K562 (cell line): ENCODE measurements around the gene EIF5A2. TPM values are rescaled to one million over a fixed set of nuclear protein-coding genes. Genes with fewer than 3 reads are reported as not detected.

Experiments used
- CREB1 ChIP-seq, 2 experiments: sonication (generic) in 1 of 2; formaldehyde crosslinking in 1 of 2; IDR thresholded peaks; 2 replicates each; pipeline versions ENCODE4 v1.6.1 to v1.8.0; 2012 to 2022; ENCODE audit warnings: inconsistent platforms in 1 of 2, mild to moderate bottlenecking in 1 of 2, missing genetic modification reagents in 1 of 2, moderate library complexity in 1 of 2
- FOXA3 ChIP-seq, 2 experiments: fragments of 450-650 bp in 1 of 2; sonication (generic) in 1 of 2; formaldehyde crosslinking; IDR thresholded peaks in 1 of 2; conservative IDR thresholded peaks in 1 of 2; 2 replicates each; pipeline versions ENCODE4 v1.4.0 to v1.8.0; 2020 to 2022; ENCODE audit warnings: mild to moderate bottlenecking in 2 of 2, missing genetic modification reagents in 1 of 2
- GABPB1 ChIP-seq: sonication (generic); formaldehyde crosslinking; IDR thresholded peaks from 2 replicates; pipeline ENCODE4 v1.8.0; 2022; ENCODE audit warnings: mild to moderate bottlenecking, missing genetic modification reagents
- GABPB2 ChIP-seq: fragments of 250-450 bp; sonication (Bioruptor Pico); conservative IDR thresholded peaks from 2 replicates; pipeline ENCODE4 v1.5.1; 2021; ENCODE audit warnings: mild to moderate bottlenecking
- IFI16 ChIP-seq: fragments of 250-450 bp; sonication (Bioruptor Pico); IDR thresholded peaks from 2 replicates; pipeline ENCODE4 v2.1.2; 2022; ENCODE audit warnings: mild to moderate bottlenecking, inconsistent platforms
- MEF2A ChIP-seq: IDR thresholded peaks from 2 replicates; pipeline ENCODE4 v1.6.1; 2011; ENCODE audit warnings: low read depth, mild to moderate bottlenecking, low read length, moderate library complexity; ENCODE audit not compliant: control insufficient read depth
- POLR2AphosphoS5 ChIP-seq: IDR thresholded peaks from 2 replicates; pipeline ENCODE4 v1.6.1; 2011; ENCODE audit warnings: mild to moderate bottlenecking, low read depth, low read length, moderate library complexity; ENCODE audit not compliant: control insufficient read depth, insufficient read depth
- PTTG1 ChIP-seq: fragments of 450-650 bp; IDR thresholded peaks from 2 replicates; pipeline ENCODE4 v1.6.1; 2016; ENCODE audit warnings: low read depth, mild to moderate bottlenecking, missing genetic modification characterization, missing compliant biosample characterization
- SP2 ChIP-seq: IDR thresholded peaks from 2 replicates; pipeline ENCODE4 v1.6.1; 2011; ENCODE audit warnings: mild to moderate bottlenecking, low read depth, low read length, moderate library complexity; ENCODE audit not compliant: poor library complexity, severe bottlenecking; ENCODE audit errors: extremely low read depth
- ZBTB1 ChIP-seq: sonication (generic); formaldehyde crosslinking; IDR thresholded peaks from 2 replicates; pipeline ENCODE4 v1.8.1; 2023; ENCODE audit warnings: missing genetic modification reagents, low read depth, mild to moderate bottlenecking, borderline replicate concordance
- ZNF717 ChIP-seq: fragments of 250-450 bp; sonication (Bioruptor Pico); IDR thresholded peaks from 2 replicates; pipeline ENCODE4 v1.5.0; 2021
- polyA plus RNA-seq, 8 experiments: library from polyadenylated mRNA; depleted of rRNA in 4 of 8; stranded (reverse) in 5 of 8; unstranded in 3 of 8; fragments of >200 nt; fragmentation: Nextera tagmentation in 2 of 8; fragmentation: Illumina TruSeq in 1 of 8; extraction: Ambion mirVana in 2 of 8; extraction: Trizol in 1 of 8; gene quantifications; 2 replicates each; pipeline versions ENCODE4 v1.2.1 to v1.2.3, GENCODE V29; 2011 to 2014; ENCODE audit warnings: inconsistent platforms in 1 of 8, missing spikeins in 1 of 8
- total RNA-seq, 7 experiments: library from RNA; depleted of rRNA in 6 of 7; stranded (reverse); fragments of >200 nt in 6 of 7; fragmentation: Illumina TruSeq in 2 of 7; extraction: Trizol in 2 of 7; gene quantifications; 2 replicates each; pipeline versions ENCODE4 v1.2.1 to v1.2.3, GENCODE V29; 2011 to 2021; ENCODE audit warnings: low replicate concordance in 1 of 7
- TF ChIP-seq, protein P1 (sequence below), 2 experiments: fragments of 450-650 bp in 1 of 2; sonication (generic) in 1 of 2; formaldehyde crosslinking in 1 of 2; IDR thresholded peaks in 1 of 2; conservative IDR thresholded peaks in 1 of 2; 2 replicates each; pipeline versions ENCODE4 v1.6.1 to v1.8.1; 2016 to 2023; ENCODE audit warnings: mild to moderate bottlenecking in 2 of 2, moderate library complexity in 2 of 2, inconsistent platforms in 1 of 2, missing genetic modification reagents in 1 of 2

EIF5A2 gene
- total and polyA plus RNA-seq, 9 of the 15 experiments (the other 6 are each of a cell fraction or from before 2014, with no cell fraction given) = 3.9 to 18.3 (median 15.9) TPM

DNA sequence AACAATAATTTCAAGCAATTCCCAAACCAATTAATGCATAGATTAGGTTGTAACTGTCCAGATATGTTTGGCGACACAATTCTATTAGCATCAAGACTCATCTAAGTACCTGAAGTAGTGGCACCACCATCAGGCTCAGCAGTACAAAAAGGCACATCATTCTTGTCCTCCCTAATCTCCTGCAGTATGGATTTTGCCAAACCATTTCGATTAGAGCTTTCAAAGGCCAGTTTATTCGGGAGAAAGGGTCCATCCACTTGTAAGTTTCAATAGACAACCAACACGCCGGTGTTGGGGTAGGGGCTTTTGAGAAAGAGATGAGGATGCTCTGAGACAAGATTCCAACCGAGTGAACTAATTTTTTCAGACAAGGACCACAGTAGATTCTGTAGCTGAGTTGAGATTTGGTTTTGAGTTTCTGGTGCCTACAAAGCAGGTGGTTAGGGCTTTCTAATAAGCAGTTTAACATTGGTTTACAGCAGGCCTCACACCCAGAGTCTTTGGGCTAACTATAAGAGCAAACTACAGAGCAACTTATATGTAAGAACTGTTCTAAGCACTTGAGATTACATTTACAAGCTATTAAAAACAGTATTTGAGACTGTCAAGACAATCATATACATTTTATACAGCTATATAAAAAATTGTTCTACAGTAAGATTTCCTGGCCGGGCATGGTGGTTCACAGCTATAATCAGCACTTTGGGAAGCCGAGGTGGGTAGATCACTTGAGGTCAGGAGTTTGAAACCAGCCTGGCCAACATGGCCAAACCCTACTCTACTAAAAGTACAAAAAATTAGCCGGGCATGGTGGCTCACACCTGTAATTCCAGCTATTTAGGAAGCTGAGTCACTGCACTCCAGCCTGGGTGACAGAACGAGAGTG is 43.0 kb downstream of the EIF5A2 start (continued):
- TF ChIP-seq SP2 = no peak
- TF ChIP-seq POLR2AphosphoS5 = peak; percentile 55; the same call in 1 of the 2 replicates
- 0 out of 2 replicates have a peak, but pooled peaks have one; percentile 33 for TF ChIP-seq GABPB2 (CRISPR knock-in tag)
- 0 out of 2 replicates have a peak, but pooled peaks have one; percentile 0 for TF ChIP-seq MEF2A
- TF ChIP-seq, protein P1, sequence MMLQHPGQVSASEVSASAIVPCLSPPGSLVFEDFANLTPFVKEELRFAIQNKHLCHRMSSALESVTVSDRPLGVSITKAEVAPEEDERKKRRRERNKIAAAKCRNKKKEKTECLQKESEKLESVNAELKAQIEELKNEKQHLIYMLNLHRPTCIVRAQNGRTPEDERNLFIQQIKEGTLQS (IDR thresholded peaks at IDR 0.05) = no peak
- TF ChIP-seq, protein P1 (CRISPR knock-in tag; conservative IDR thresholded peaks at IDR 0.05) = 0 out of 2 replicates have a peak, but pooled peaks have one; percentile 55
- TF ChIP-seq IFI16 (CRISPR knock-in tag) = no peak
- no peak for TF ChIP-seq ZBTB1 (CRISPR knock-in tag)
- TF ChIP-seq PTTG1 (tag) = no peak
- TF ChIP-seq ZNF717 (CRISPR knock-in tag) = 0 out of 2 replicates have a peak, but pooled peaks have one; percentile 38
- TF ChIP-seq GABPB1 (CRISPR knock-in tag) = peak; percentile 17; the same call in 1 of the 2 replicates
- TF ChIP-seq FOXA3 (CRISPR knock-in tag; conservative IDR thresholded peaks at IDR 0.05 in 1 of 2, IDR thresholded peaks at IDR 0.05 in 1 of 2) = no peak
- TF ChIP-seq CREB1 (IDR thresholded peaks at IDR 0.05) = peak; percentile 13; the same call in 1 of the 2 replicates
- no peak for TF ChIP-seq CREB1 (CRISPR knock-in tag; IDR thresholded peaks at IDR 0.05)
